WTC11 (cell line): ENCODE measurements around the gene PLA2G4F. TPM values are rescaled to one million over a fixed set of nuclear protein-coding genes. Genes with fewer than 3 reads are reported as not detected.

Experiments used
- ATAC-seq: fragments of 200-7000 bp; cut with Tn5 transposase; 2 replicates; pipeline ENCODE4 v1.10.0; 2021; ENCODE audit warnings: mild to moderate bottlenecking, moderate library complexity
- CTCF ChIA-PET: fragments of 300-600 bp; sonication (Branson Sonifier 250); formaldehyde crosslinking; loops from one replicate; lab custom pipeline; 2021; ENCODE audit warnings: antibody characterized with exemption; lab: Charles Lee
- POLR2A ChIA-PET: fragments of 350-600 bp; sonication (Branson Sonifier 250); formaldehyde crosslinking; loops from one replicate; lab custom pipeline; 2021; ENCODE audit warnings: antibody characterized with exemption; lab: Charles Lee
- DNase-seq: peaks from one replicate; pipeline ENCODE4 v3.0.0; 2021; ENCODE audit warnings: low spot score
- H3K27ac Mint-ChIP-seq: 2 replicates; pipeline ENCODE4 v1.8.0; 2021; ENCODE audit warnings: mixed read lengths
- H3K27me3 Mint-ChIP-seq: 2 replicates; pipeline ENCODE4 v1.8.0; 2021; ENCODE audit warnings: low read depth, mild to moderate bottlenecking, moderate library complexity, mixed read lengths
- H3K36me3 Mint-ChIP-seq: 2 replicates; pipeline ENCODE4 v1.8.0; 2021; ENCODE audit warnings: mixed read lengths
- H3K4me1 Mint-ChIP-seq: 2 replicates; pipeline ENCODE4 v1.8.0; 2022; ENCODE audit warnings: mixed read lengths
- H3K4me3 Mint-ChIP-seq: 2 replicates; pipeline ENCODE4 v1.8.0; 2021; ENCODE audit warnings: mild to moderate bottlenecking, moderate library complexity, mixed read lengths
- H3K9me3 Mint-ChIP-seq: 2 replicates; pipeline ENCODE4 v1.8.0; 2021; ENCODE audit warnings: mixed read lengths
- ATF6 ChIP-seq: sonication (generic); formaldehyde crosslinking; IDR thresholded peaks from 2 replicates; pipeline ENCODE4 v1.8.1; 2023; ENCODE audit warnings: mild to moderate bottlenecking, missing genetic modification reagents
- CTCF ChIP-seq: fragments of 200-600 bp; IDR thresholded peaks from 2 replicates; pipeline ENCODE4 v1.8.0; 2022; ENCODE audit warnings: antibody characterized with exemption
- E2F5 ChIP-seq: sonication (generic); formaldehyde crosslinking; IDR thresholded peaks from 2 replicates; pipeline ENCODE4 v1.8.1; 2022; ENCODE audit warnings: mild to moderate bottlenecking, moderate library complexity, missing genetic modification reagents
- ETV6 ChIP-seq: sonication (generic); formaldehyde crosslinking; IDR thresholded peaks from 2 replicates; pipeline ENCODE4 v1.8.1; 2022; ENCODE audit warnings: mild to moderate bottlenecking, missing genetic modification reagents
- FOXJ3 ChIP-seq: sonication (generic); formaldehyde crosslinking; IDR thresholded peaks from 2 replicates; pipeline ENCODE4 v1.9.0; 2021; ENCODE audit warnings: missing genetic modification reagents, mild to moderate bottlenecking, borderline replicate concordance
- FOXK1 ChIP-seq: sonication (generic); formaldehyde crosslinking; IDR thresholded peaks from 2 replicates; pipeline ENCODE4 v1.8.0; 2022; ENCODE audit warnings: mild to moderate bottlenecking, moderate library complexity, missing genetic modification reagents
- FOXP1 ChIP-seq: sonication (generic); formaldehyde crosslinking; IDR thresholded peaks from 2 replicates; pipeline ENCODE4 v1.8.0; 2022; ENCODE audit warnings: missing genetic modification reagents, mild to moderate bottlenecking, moderate library complexity, borderline replicate concordance
- GTF2I ChIP-seq: fragments of 250-450 bp; sonication (Bioruptor Pico); conservative IDR thresholded peaks from 2 replicates; pipeline ENCODE4 v1.4.0; 2021; ENCODE audit warnings: mild to moderate bottlenecking
- KAT7 ChIP-seq: sonication (generic); formaldehyde crosslinking; IDR thresholded peaks from 2 replicates; pipeline ENCODE4 v1.8.1; 2023; ENCODE audit warnings: missing genetic modification reagents, mild to moderate bottlenecking, borderline replicate concordance
- NFE2L1 ChIP-seq: sonication (generic); formaldehyde crosslinking; IDR thresholded peaks from 2 replicates; pipeline ENCODE4 v1.8.1; 2023; ENCODE audit warnings: missing genetic modification reagents
- PRDM15 ChIP-seq: sonication (generic); formaldehyde crosslinking; IDR thresholded peaks from 2 replicates; pipeline ENCODE4 v1.8.0; 2022; ENCODE audit warnings: missing genetic modification reagents
- PREB ChIP-seq: sonication (generic); formaldehyde crosslinking; IDR thresholded peaks from 2 replicates; pipeline ENCODE4 v1.8.1; 2022; ENCODE audit warnings: mild to moderate bottlenecking, missing genetic modification reagents, moderate library complexity, borderline replicate concordance
- TP53 ChIP-seq: sonication (generic); formaldehyde crosslinking; IDR thresholded peaks from 2 replicates; pipeline ENCODE4 v1.8.1; 2023; ENCODE audit warnings: mild to moderate bottlenecking, missing genetic modification reagents
- ZMAT4 ChIP-seq: fragments of 250-450 bp; sonication (Bioruptor Pico); IDR thresholded peaks from 2 replicates; pipeline ENCODE4 v1.9.0; 2021; ENCODE audit warnings: mild to moderate bottlenecking
- ZNF512 ChIP-seq: sonication (generic); formaldehyde crosslinking; IDR thresholded peaks from 2 replicates; pipeline ENCODE4 v1.8.1; 2022; ENCODE audit warnings: missing genetic modification reagents, borderline replicate concordance
- total RNA-seq: library from RNA; stranded (reverse); gene quantifications from 3 replicates; pipeline ENCODE4 v1.2.3, GENCODE V29; 2021

The PLA2G4F gene
- total RNA-seq, 1 experiment from 2014 or later: 0.11 TPM

GRCh38 chr15:42104095-42104891, 52.1 kb downstream of the PLA2G4F start:
- Mint-ChIP-seq H3K4me1 (no peaks in the 10 kb centered on the region), H3K36me3 (no peaks in the 10 kb centered on the region), H3K27me3 (no peaks in the 10 kb centered on the region), H3K4me3 (no peak overlapping the region), H3K27ac (no peak overlapping the region), H3K9me3 (peaks cover 8% of the 10 kb centered on the region)
- ATAC-seq: no peak
- DNase-seq: no peak
- TF ChIP-seq PRDM15: no peak
- TF ChIP-seq FOXJ3: no peak
- no peak for TF ChIP-seq ZNF512 (CRISPR knock-in tag)
- TF ChIP-seq PREB (CRISPR knock-in tag): no peak
- no peak for TF ChIP-seq KAT7 (CRISPR knock-in tag)
- no peak for TF ChIP-seq ZMAT4 (CRISPR knock-in tag)
- no peak for TF ChIP-seq CTCF
- no peak for TF ChIP-seq ETV6
- no peak for TF ChIP-seq ATF6
- TF ChIP-seq E2F5: no peak
- no peak for TF ChIP-seq FOXP1 (CRISPR knock-in tag)
- TF ChIP-seq FOXK1 (CRISPR knock-in tag): no peak
- no peak for TF ChIP-seq TP53 (CRISPR knock-in tag)
- no peak for TF ChIP-seq NFE2L1 (CRISPR knock-in tag)
- TF ChIP-seq GTF2I (CRISPR knock-in tag): no peak
- CTCF ChIA-PET: interaction anchor here (0.9 to 2.6 kb wide), 5 partner anchors 14 to 35 kb away, joined by 3 to 12 read pairs (median 6); no protein-coding TSS in a partner anchor
- POLR2A ChIA-PET: no interaction called here
